H54 (cell line): ENCODE results near the gene ITPRID1.

ENCODE experiments used
- DNase-seq: peaks from one replicate; pipeline ENCODE4 v3.0.0; 2011; ENCODE audit warnings: low spot score, mixed read lengths; ENCODE audit not compliant: insufficient read length
- FAIRE-seq: peaks from 3 replicates; lab custom pipeline; 2011; peaks lifted over from hg19 to GRCh38; lab: Jason Lieb, UNC
- POLR2A ChIP-seq: IDR thresholded peaks from 2 replicates; pipeline ENCODE4 v1.6.1; 2011; ENCODE audit warnings: low read depth, mild to moderate bottlenecking, low read length

ITPRID1 gene

GRCh38 chr7:31687024-31687748 lies 173.3 kb downstream of the ITPRID1 start, which contains the start of gene PPP1R17:
TSS of gene PPP1R17 (plus strand) at chr7:31687215. CDS start at chr7:31692442, 5,227 bp downstream.
- FAIRE-seq (no peak), DNase-seq (no peak)
- TF ChIP-seq POLR2A: no peak

GRCh38 chr7:31688372-31688771 lies 174.5 kb downstream of the ITPRID1 start:
- no peak for DNase-seq
- no peak for FAIRE-seq
- no peak for TF ChIP-seq POLR2A

- FAIRE-seq: no peak
These were observed 175.1 kb downstream of the ITPRID1 start for GRCh38 chr7:31688996-31689395.

GRCh38 chr7:31690935-31691334 lies 177.0 kb downstream of the ITPRID1 start:
- TF ChIP-seq POLR2A: no peak
- FAIRE-seq: no peak
- no peak for DNase-seq

More at GRCh38 chr7:31688996-31689395, 175.1 kb downstream of the ITPRID1 start:
- TF ChIP-seq POLR2A: no peak
- DNase-seq: no peak

- FAIRE-seq: no peak
- no peak for DNase-seq
- no peak for TF ChIP-seq POLR2A
These were observed 178.6 kb downstream of the ITPRID1 start for GRCh38 chr7:31692451-31692850.

GRCh38 chr7:31692871-31693270 lies 179.0 kb downstream of the ITPRID1 start:
- FAIRE-seq (no peak), DNase-seq (no peak)
- no peak for TF ChIP-seq POLR2A

- no peak for DNase-seq
- no peak for TF ChIP-seq POLR2A
- no peak for FAIRE-seq
These were observed 182.1 kb downstream of the ITPRID1 start for GRCh38 chr7:31695859-31696614.

GRCh38 chr7:31699050-31699449 lies 185.2 kb downstream of the ITPRID1 start:
- FAIRE-seq: no peak
- DNase-seq: no peak
- no peak for TF ChIP-seq POLR2A

- DNase-seq (no peak), FAIRE-seq (no peak)
- TF ChIP-seq POLR2A: no peak
These were observed 188.5 kb downstream of the ITPRID1 start for GRCh38 chr7:31702354-31702753.

GRCh38 chr7:31705377-31705776 lies 191.5 kb downstream of the ITPRID1 start:
- FAIRE-seq (no peak), DNase-seq (no peak)

GRCh38 chr7:31707089-31707488 lies 193.2 kb downstream of the ITPRID1 start:
- DNase-seq: no peak
- no peak for FAIRE-seq
- TF ChIP-seq POLR2A: no peak

More at GRCh38 chr7:31705377-31705776, 191.5 kb downstream of the ITPRID1 start:
- no peak for TF ChIP-seq POLR2A
